Colonic mucosa (tissue), 4 donors: ENCODE data around the gene ENOSF1. TPM values are rescaled to one million over a fixed set of nuclear protein-coding genes. Genes with fewer than 3 reads are reported as not detected.
A peak's percentile ranks its signal among the peaks of the same experiment; 100 is the strongest.

Experiments
- DNase-seq: peaks from one replicate; pipeline ENCODE4 v3.0.0-alpha.2; 2020
- H3K27ac ChIP-seq: fragments of 200-600 bp; one replicate; pipeline ENCODE4 v1.8.0; 2021
- H3K27me3 ChIP-seq: fragments of 200-600 bp; one replicate; pipeline ENCODE4 v1.8.0; 2021
- H3K36me3 ChIP-seq: fragments of 200-600 bp; one replicate; pipeline ENCODE4 v1.8.0; 2021
- H3K4me1 ChIP-seq: fragments of 200-600 bp; one replicate; pipeline ENCODE4 v1.8.0; 2021; ENCODE audit warnings: mild to moderate bottlenecking
- H3K4me3 ChIP-seq: fragments of 200-600 bp; one replicate; pipeline ENCODE4 v1.8.0; 2021
- H3K9ac ChIP-seq, 2 donors: one replicate each; pipeline ENCODE4 v1.7.0; 2013; ENCODE audit warnings: control low read depth in 2 of 2, low read depth in 2 of 2, low read length in 2 of 2
- H3K9me3 ChIP-seq: fragments of 200-600 bp; one replicate; pipeline ENCODE4 v1.8.0; 2021
- CTCF ChIP-seq: fragments of 200-600 bp; IDR thresholded peaks from one replicate; pipeline ENCODE4 v1.8.0; 2022; ENCODE audit warnings: antibody characterized with exemption, mild to moderate bottlenecking
- intact Hi-C: fragments of 100-400 bp; cut with DNase I; formaldehyde crosslinking; loops from one replicate; pipeline ENCODE4 v1.14.1; 2022
- total RNA-seq, 2 donors: library from RNA; stranded (reverse); fragmentation: NEBNext Ultra II Directional in 1 of 2; extraction: Animal tissue kit (Norgen Biotek cat#: 25700) in 1 of 2; gene quantifications; one replicate each; pipeline ENCODE4 v1.2.1, GENCODE V29; 2021
- donor health status: healthy.
- donor health status: DM: no; HTN: no; CAD: no.
- donor health status: DM: no; HTN: no; CAD: no.

ENOSF1 gene
- total RNA-seq, 2 donors from 2014 or later: 51.7 to 103 TPM

- Histone ChIP-seq H3K9me3 (no peaks in the 10 kb centered on the region), H3K27ac (peak overlapping the region; percentile 62), H3K4me3 (peak overlapping the region; percentile 54), H3K27me3 (no peaks in the 10 kb centered on the region), H3K36me3 (no peaks in the 10 kb centered on the region), H3K9ac (peak overlapping the region; percentile 76 to 86), H3K4me1 (no peaks in the 10 kb centered on the region)
- DNase-seq: no peak
- intact Hi-C loops: no loop called here
- no peak for TF ChIP-seq CTCF
These were observed 1.1 kb downstream of the ENOSF1 start for GRCh38 chr18:711310-711656.

GRCh38 chr18:710418-711300, 1.8 kb downstream of the ENOSF1 start:
- Histone ChIP-seq H3K4me1 (no peaks in the 10 kb centered on the region), H3K9ac (peak overlapping the region in 1 of 2 donors; percentile 86), H3K27ac (no peak overlapping the region), H3K4me3 (no peak overlapping the region), H3K36me3 (no peaks in the 10 kb centered on the region), H3K9me3 (no peaks in the 10 kb centered on the region), H3K27me3 (no peaks in the 10 kb centered on the region)
- DNase-seq: no peak
- intact Hi-C loops: no loop called here
- no peak for TF ChIP-seq CTCF

- Histone ChIP-seq H3K27ac (no peak overlapping the region), H3K27me3 (no peaks in the 10 kb centered on the region), H3K9me3 (no peaks in the 10 kb centered on the region), H3K36me3 (no peaks in the 10 kb centered on the region), H3K4me1 (no peaks in the 10 kb centered on the region), H3K9ac (no peak overlapping the region), H3K4me3 (no peak overlapping the region)
- TF ChIP-seq CTCF: no peak
- no peak for DNase-seq
- intact Hi-C loops: no loop called here
These were observed 2.7 kb downstream of the ENOSF1 start for GRCh38 chr18:709771-710170.

- Histone ChIP-seq H3K4me1 (no peaks in the 10 kb centered on the region), H3K27me3 (no peaks in the 10 kb centered on the region), H3K4me3 (no peak overlapping the region), H3K27ac (no peak overlapping the region), H3K9ac (no peak overlapping the region), H3K36me3 (no peaks in the 10 kb centered on the region), H3K9me3 (no peaks in the 10 kb centered on the region)
- intact Hi-C loops: no loop called here
- DNase-seq: peak; percentile 10
- TF ChIP-seq CTCF: no peak
These were observed 4.3 kb downstream of the ENOSF1 start for GRCh38 chr18:708096-708495.

GRCh38 chr18:706405-706804, 6.0 kb downstream of the ENOSF1 start:
- no peak for TF ChIP-seq CTCF
- no peak overlapping the region for H3K27ac ChIP-seq
- no peak overlapping the region for H3K4me3 ChIP-seq
- DNase-seq: peak; percentile 1
- H3K36me3 ChIP-seq: no peaks in the 10 kb centered on the region
- intact Hi-C loops: no loop called here
- H3K27me3 ChIP-seq: no peaks in the 10 kb centered on the region
- H3K9ac ChIP-seq: no peak overlapping the region
- H3K9me3 ChIP-seq: no peaks in the 10 kb centered on the region
- H3K4me1 ChIP-seq: no peaks in the 10 kb centered on the region
